Raji (cell line): Measurements from ENCODE around the gene HMG20B.

Source experiments
- POLR2A ChIP-seq: IDR thresholded peaks from 2 replicates; pipeline ENCODE4 v1.6.1; 2011; ENCODE audit warnings: low read depth, low read length, control low read depth; ENCODE audit not compliant: insufficient read depth

The HMG20B gene

GRCh38 chr19:3613818-3614661 is 41.3 kb downstream of the HMG20B start:
- no peak for TF ChIP-seq POLR2A

GRCh38 chr19:3614858-3615505 is 42.2 kb downstream of the HMG20B start:
- TF ChIP-seq POLR2A, result no peak

GRCh38 chr19:3615524-3616135 is 42.9 kb downstream of the HMG20B start:
- TF ChIP-seq POLR2A, result no peak

- no peak for TF ChIP-seq POLR2A
Observed at GRCh38 chr19:3617463-3617862, 44.7 kb downstream of the HMG20B start.

GRCh38 chr19:3618144-3618810 is 45.5 kb downstream of the HMG20B start:
- no peak for TF ChIP-seq POLR2A

GRCh38 chr19:3618811-3619630 is 46.3 kb downstream of the HMG20B start:
- TF ChIP-seq POLR2A, result no peak

- no peak for TF ChIP-seq POLR2A
Observed at GRCh38 chr19:3619631-3620012, 46.9 kb downstream of the HMG20B start.

GRCh38 chr19:3620145-3620816 is 47.5 kb downstream of the HMG20B start:
- TF ChIP-seq POLR2A, result no peak

GRCh38 chr19:3620817-3621547 is 48.2 kb downstream of the HMG20B start:
- TF ChIP-seq POLR2A, result no peak

- no peak for TF ChIP-seq POLR2A
Observed at GRCh38 chr19:3621689-3622088, 48.9 kb downstream of the HMG20B start.

GRCh38 chr19:3622224-3622623 is 49.5 kb downstream of the HMG20B start:
- no peak for TF ChIP-seq POLR2A

- no peak for TF ChIP-seq POLR2A
Observed at GRCh38 chr19:3623716-3624115, 51.0 kb downstream of the HMG20B start.

- TF ChIP-seq POLR2A, result no peak
Observed at GRCh38 chr19:3625996-3626472, 53.3 kb downstream of the HMG20B start.
